GM21619 (cell line): ENCODE measurements around the gene ABCC12.

Experiments used
- ATAC-seq: cut with Tn5 transposase; IDR thresholded peaks from one replicate; pipeline ENCODE4 v1.9.1; 2021; ENCODE audit not compliant: unreplicated experiment

The ABCC12 gene

DNA sequence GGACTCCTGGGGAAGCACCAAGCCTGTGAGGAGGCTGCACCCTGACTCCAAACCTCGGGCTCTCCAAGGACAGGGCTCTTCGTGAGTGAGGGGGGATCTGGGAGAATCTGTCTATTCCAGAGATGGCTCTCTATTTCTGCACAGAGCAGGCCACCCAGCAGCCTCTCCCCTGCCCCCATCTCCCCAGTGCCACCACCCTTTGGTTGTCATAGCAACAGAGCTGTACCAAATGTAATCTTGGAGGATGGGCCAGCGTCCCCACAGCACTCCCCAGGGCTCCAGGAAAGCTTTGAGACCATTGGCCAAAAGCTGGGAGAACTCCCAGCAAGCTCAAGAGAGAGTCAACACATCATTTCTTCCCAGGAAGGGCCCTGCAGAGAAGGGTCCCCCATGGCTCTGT lies 49.3 kb downstream of the ABCC12 start:
- no peak for ATAC-seq
